Measurements from ENCODE around the gene OR2T35. TPM values are rescaled to one million over a fixed set of nuclear protein-coding genes. Genes with fewer than 3 reads are reported as not detected.
A peak's percentile ranks its signal among the peaks of the same experiment; 100 is the strongest.

Gene OR2T35
- polyA plus RNA-seq, 4 donors: not detected

DNA sequence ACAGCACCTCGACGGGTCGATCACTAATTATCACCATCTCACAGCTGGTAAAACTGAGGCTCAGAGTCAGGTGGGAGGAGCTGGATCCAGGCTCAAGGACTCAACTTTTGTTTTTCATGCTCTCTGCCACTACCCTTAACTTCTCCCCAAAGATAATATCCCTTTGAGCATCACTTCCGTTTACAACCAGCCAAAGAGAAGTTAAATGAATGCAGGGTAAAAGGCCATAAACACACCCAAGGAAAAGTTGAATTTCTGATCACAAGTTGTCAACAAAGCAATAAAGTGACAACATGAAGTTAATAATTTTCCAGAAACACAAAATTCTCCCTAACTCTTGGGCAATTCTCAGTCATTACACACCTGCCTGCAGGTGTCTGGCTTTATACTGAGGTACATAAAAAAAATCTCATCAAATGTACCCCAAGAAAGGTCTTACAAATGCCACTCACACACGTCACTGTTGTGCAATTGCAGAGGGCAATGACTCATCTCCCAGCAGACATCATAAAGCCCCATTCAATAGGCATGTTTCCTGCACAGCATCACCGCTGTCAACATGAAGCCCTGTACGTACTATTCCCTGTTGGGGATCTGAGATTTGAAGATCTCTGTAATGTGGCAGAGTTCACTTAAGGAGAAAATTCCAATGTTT lies 13.6 kb downstream of the OR2T35 start:
- H3K27ac ChIP-seq (ENCODE audit: low read depth in 1 of 3, low read length in 2 of 3): peak overlapping the region in 2 of 3 donors; percentile 34 to 38
- WGBS, 3 donors: 9 to 55% (median 28%) methylated on average over 7 of the region's 7 CpGs
- peak; percentile 72 to 86 for DNase-seq
- no peaks in the 10 kb centered on the region for H3K36me3 ChIP-seq (ENCODE audit: control insufficient read depth in 3 of 3, insufficient read depth in 2 of 3, low read depth in 1 of 3, low read length in 3 of 3)
- no peak for FAIRE-seq
- no peak overlapping the region for H3K4me3 ChIP-seq (ENCODE audit: low read depth in 1 of 3, low read length in 3 of 3)
- H3K4me1 ChIP-seq (ENCODE audit: control insufficient read depth in 3 of 3, insufficient read depth in 2 of 3, low read depth in 1 of 3, low read length in 2 of 3): no peaks in the 10 kb centered on the region
- no peaks in the 10 kb centered on the region for H3K9me3 ChIP-seq (ENCODE audit: control insufficient read depth in 2 of 2, insufficient read depth in 1 of 2, low read depth in 1 of 2, low read length in 1 of 2)
- H3K27me3 ChIP-seq (ENCODE audit: control insufficient read depth in 3 of 3, insufficient read depth in 3 of 3, low read length in 3 of 3): no peaks in the 10 kb centered on the region

DNA sequence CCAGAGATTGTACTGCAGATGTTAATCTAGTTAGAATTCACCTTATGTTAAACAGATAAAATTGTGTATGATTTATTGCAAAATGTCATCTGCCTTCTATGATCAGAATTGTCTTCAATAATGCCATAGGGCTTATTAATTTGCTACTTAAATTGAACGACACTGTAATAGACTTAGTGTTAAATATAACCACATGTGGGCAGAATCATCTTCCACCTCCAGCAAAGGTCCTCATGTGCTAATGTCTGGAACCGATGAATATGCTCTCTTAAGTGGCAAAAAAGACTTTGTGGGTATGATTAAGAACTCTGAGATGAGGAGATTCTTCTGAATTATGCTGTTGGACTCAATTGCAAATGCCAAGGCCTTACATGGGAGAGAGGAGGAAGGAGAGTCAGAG lies 14.5 kb downstream of the OR2T35 start:
- H3K4me3 ChIP-seq (ENCODE audit: low read depth in 1 of 3, low read length in 3 of 3): no peak overlapping the region
- H3K27me3 ChIP-seq (ENCODE audit: control insufficient read depth in 3 of 3, insufficient read depth in 3 of 3, low read length in 3 of 3): no peaks in the 10 kb centered on the region
- no peaks in the 10 kb centered on the region for H3K9me3 ChIP-seq (ENCODE audit: control insufficient read depth in 2 of 2, insufficient read depth in 1 of 2, low read depth in 1 of 2, low read length in 1 of 2)
- H3K27ac ChIP-seq (ENCODE audit: low read depth in 1 of 3, low read length in 2 of 3): no peak overlapping the region
- WGBS, 3 donors: 81 to 84% (median 82%) methylated on average over 2 of the region's 2 CpGs
- DNase-seq (no peak), FAIRE-seq (no peak)
- H3K36me3 ChIP-seq (ENCODE audit: control insufficient read depth in 3 of 3, insufficient read depth in 2 of 3, low read depth in 1 of 3, low read length in 3 of 3): no peaks in the 10 kb centered on the region
- H3K4me1 ChIP-seq (ENCODE audit: control insufficient read depth in 3 of 3, insufficient read depth in 2 of 3, low read depth in 1 of 3, low read length in 2 of 3): no peaks in the 10 kb centered on the region

GRCh38 chr1:248627971-248628844 lies 16.9 kb downstream of the OR2T35 start:
- Histone ChIP-seq H3K4me1 (ENCODE audit: control insufficient read depth in 3 of 3, insufficient read depth in 2 of 3, low read depth in 1 of 3, low read length in 2 of 3) (no peaks in the 10 kb centered on the region), H3K9me3 (ENCODE audit: control insufficient read depth in 2 of 2, insufficient read depth in 1 of 2, low read depth in 1 of 2, low read length in 1 of 2) (no peaks in the 10 kb centered on the region), H3K36me3 (ENCODE audit: control insufficient read depth in 3 of 3, insufficient read depth in 2 of 3, low read depth in 1 of 3, low read length in 3 of 3) (no peaks in the 10 kb centered on the region), H3K4me3 (ENCODE audit: low read depth in 1 of 3, low read length in 3 of 3) (no peak overlapping the region), H3K27ac (ENCODE audit: low read depth in 1 of 3, low read length in 2 of 3) (no peak overlapping the region), H3K27me3 (ENCODE audit: control insufficient read depth in 3 of 3, insufficient read depth in 3 of 3, low read length in 3 of 3) (no peaks in the 10 kb centered on the region)
- 78 to 82% (median 79%) methylated on average over 9 of the region's 9 CpGs for WGBS, 3 donors
- DNase-seq: no peak
- FAIRE-seq: no peak

DNA sequence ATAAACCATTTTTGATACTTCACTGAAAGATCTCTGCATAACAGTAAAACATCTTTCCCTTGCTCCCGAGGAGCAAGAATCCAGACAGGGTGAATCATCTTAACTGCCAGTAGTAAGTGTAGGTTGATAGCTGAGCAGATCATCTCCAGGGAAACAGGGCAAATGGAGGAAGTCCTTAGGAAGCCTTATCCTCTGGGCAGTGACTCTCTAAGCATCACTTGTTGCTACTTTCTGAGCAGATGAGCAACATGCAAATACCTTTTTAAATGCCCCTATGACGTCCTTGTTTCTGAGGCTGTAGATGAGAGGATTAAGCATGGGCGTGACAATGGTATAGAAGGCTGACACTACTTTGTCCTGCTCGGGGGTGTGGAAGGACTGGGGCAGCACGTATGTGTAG lies 19.1 kb downstream of the OR2T35 start:
- Histone ChIP-seq H3K27ac (ENCODE audit: low read depth in 1 of 3, low read length in 2 of 3) (no peak overlapping the region), H3K4me1 (ENCODE audit: control insufficient read depth in 3 of 3, insufficient read depth in 2 of 3, low read depth in 1 of 3, low read length in 2 of 3) (no peaks in the 10 kb centered on the region), H3K9me3 (ENCODE audit: control insufficient read depth in 2 of 2, insufficient read depth in 1 of 2, low read depth in 1 of 2, low read length in 1 of 2) (no peaks in the 10 kb centered on the region), H3K36me3 (ENCODE audit: control insufficient read depth in 3 of 3, insufficient read depth in 2 of 3, low read depth in 1 of 3, low read length in 3 of 3) (no peaks in the 10 kb centered on the region), H3K27me3 (ENCODE audit: control insufficient read depth in 3 of 3, insufficient read depth in 3 of 3, low read length in 3 of 3) (no peaks in the 10 kb centered on the region), H3K4me3 (ENCODE audit: low read depth in 1 of 3, low read length in 3 of 3) (no peak overlapping the region)
- DNase-seq (no peak), FAIRE-seq (no peak)
- 77 to 79% (median 78%) methylated on average over 5 of the region's 5 CpGs for WGBS, 3 donors

DNA sequence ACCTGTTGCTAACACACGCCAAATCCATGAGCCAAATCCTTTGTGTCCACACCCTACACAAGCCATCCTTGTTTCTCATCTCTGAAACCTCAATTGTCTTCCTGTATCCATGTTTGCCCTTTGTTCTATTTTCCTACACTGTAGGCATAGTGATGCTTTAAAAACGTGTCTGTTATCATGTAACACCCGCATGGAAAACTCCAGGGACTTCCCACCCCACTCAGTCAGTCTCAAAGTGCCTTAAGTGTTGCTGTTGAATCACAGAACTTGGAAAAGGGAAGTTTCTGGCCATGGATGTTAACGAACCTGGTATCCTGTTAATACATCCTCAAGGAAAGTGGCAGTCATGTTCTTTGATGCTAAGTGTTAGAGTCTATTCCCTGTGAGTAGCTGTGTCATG lies 19.9 kb downstream of the OR2T35 start:
- no peak for DNase-seq
- no peak overlapping the region for H3K4me3 ChIP-seq (ENCODE audit: low read depth in 1 of 3, low read length in 3 of 3)
- FAIRE-seq: no peak
- no peaks in the 10 kb centered on the region for H3K9me3 ChIP-seq (ENCODE audit: control insufficient read depth in 2 of 2, insufficient read depth in 1 of 2, low read depth in 1 of 2, low read length in 1 of 2)
- no peaks in the 10 kb centered on the region for H3K4me1 ChIP-seq (ENCODE audit: control insufficient read depth in 3 of 3, insufficient read depth in 2 of 3, low read depth in 1 of 3, low read length in 2 of 3)
- no peaks in the 10 kb centered on the region for H3K36me3 ChIP-seq (ENCODE audit: control insufficient read depth in 3 of 3, insufficient read depth in 2 of 3, low read depth in 1 of 3, low read length in 3 of 3)
- 61 to 70% (median 65%) methylated on average over 4 of the region's 4 CpGs for WGBS, 3 donors
- H3K27ac ChIP-seq (ENCODE audit: low read depth in 1 of 3, low read length in 2 of 3): no peak overlapping the region
- no peaks in the 10 kb centered on the region for H3K27me3 ChIP-seq (ENCODE audit: control insufficient read depth in 3 of 3, insufficient read depth in 3 of 3, low read length in 3 of 3)

GRCh38 chr1:248622570-248623001 lies 22.5 kb downstream of the OR2T35 start:
- 43 to 56% (median 43%) methylated on average over 4 of the region's 4 CpGs for WGBS, 3 donors
- peak; percentile 81 for FAIRE-seq
- Histone ChIP-seq H3K36me3 (ENCODE audit: control insufficient read depth in 3 of 3, insufficient read depth in 2 of 3, low read depth in 1 of 3, low read length in 3 of 3) (no peaks in the 10 kb centered on the region), H3K4me1 (ENCODE audit: control insufficient read depth in 3 of 3, insufficient read depth in 2 of 3, low read depth in 1 of 3, low read length in 2 of 3) (no peaks in the 10 kb centered on the region), H3K4me3 (ENCODE audit: low read depth in 1 of 3, low read length in 3 of 3) (no peak overlapping the region), H3K9me3 (ENCODE audit: control insufficient read depth in 2 of 2, insufficient read depth in 1 of 2, low read depth in 1 of 2, low read length in 1 of 2) (no peaks in the 10 kb centered on the region), H3K27me3 (ENCODE audit: control insufficient read depth in 3 of 3, insufficient read depth in 3 of 3, low read length in 3 of 3) (no peaks in the 10 kb centered on the region), H3K27ac (ENCODE audit: low read depth in 1 of 3, low read length in 2 of 3) (no peak overlapping the region)
- DNase-seq: peak; percentile 53 to 60

DNA sequence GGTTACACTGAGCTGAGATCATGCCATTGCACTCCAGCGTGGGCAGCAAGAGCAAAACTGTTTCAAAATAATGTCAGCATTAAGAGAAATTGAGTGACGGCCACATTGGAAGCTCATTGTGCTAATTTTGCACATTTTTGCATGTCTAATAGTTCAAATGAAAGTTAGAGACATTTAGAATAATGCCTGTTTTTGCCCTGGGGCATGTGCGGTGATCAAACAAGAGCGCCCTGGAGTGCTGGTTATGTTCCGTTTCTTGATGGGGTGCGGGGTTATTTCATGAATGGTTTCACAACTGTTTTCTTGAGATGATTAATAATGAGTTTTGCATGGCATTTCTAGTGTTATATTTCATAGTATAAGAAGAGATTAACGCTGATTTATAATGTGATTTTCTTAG lies 23.3 kb downstream of the OR2T35 start:
- H3K9me3 ChIP-seq (ENCODE audit: control insufficient read depth in 2 of 2, insufficient read depth in 1 of 2, low read depth in 1 of 2, low read length in 1 of 2): no peaks in the 10 kb centered on the region
- DNase-seq: no peak
- H3K4me1 ChIP-seq (ENCODE audit: control insufficient read depth in 3 of 3, insufficient read depth in 2 of 3, low read depth in 1 of 3, low read length in 2 of 3): no peaks in the 10 kb centered on the region
- H3K27me3 ChIP-seq (ENCODE audit: control insufficient read depth in 3 of 3, insufficient read depth in 3 of 3, low read length in 3 of 3): no peaks in the 10 kb centered on the region
- 70 to 78% (median 74%) methylated on average over 7 of the region's 7 CpGs for WGBS, 3 donors
- no peak for FAIRE-seq
- H3K4me3 ChIP-seq (ENCODE audit: low read depth in 1 of 3, low read length in 3 of 3): no peak overlapping the region
- no peak overlapping the region for H3K27ac ChIP-seq (ENCODE audit: low read depth in 1 of 3, low read length in 2 of 3)
- no peaks in the 10 kb centered on the region for H3K36me3 ChIP-seq (ENCODE audit: control insufficient read depth in 3 of 3, insufficient read depth in 2 of 3, low read depth in 1 of 3, low read length in 3 of 3)

GRCh38 chr1:248618878-248619277 lies 26.2 kb downstream of the OR2T35 start:
- H3K4me3 ChIP-seq (ENCODE audit: low read depth in 1 of 3, low read length in 3 of 3): no peak overlapping the region
- DNase-seq: peak; percentile 64
- no peak for FAIRE-seq
- no peaks in the 10 kb centered on the region for H3K27me3 ChIP-seq (ENCODE audit: control insufficient read depth in 3 of 3, insufficient read depth in 3 of 3, low read length in 3 of 3)
- H3K9me3 ChIP-seq (ENCODE audit: control insufficient read depth in 2 of 2, insufficient read depth in 1 of 2, low read depth in 1 of 2, low read length in 1 of 2): no peaks in the 10 kb centered on the region
- no peaks in the 10 kb centered on the region for H3K36me3 ChIP-seq (ENCODE audit: control insufficient read depth in 3 of 3, insufficient read depth in 2 of 3, low read depth in 1 of 3, low read length in 3 of 3)
- no peaks in the 10 kb centered on the region for H3K4me1 ChIP-seq (ENCODE audit: control insufficient read depth in 3 of 3, insufficient read depth in 2 of 3, low read depth in 1 of 3, low read length in 2 of 3)
- 1 to 3% (median 3%) methylated on average over 3 of the region's 3 CpGs for WGBS, 3 donors
- H3K27ac ChIP-seq (ENCODE audit: low read depth in 1 of 3, low read length in 2 of 3): no peak overlapping the region
